K562 (cell line): ENCODE data around the gene NUP98.

Experiments
- CBFB ChIP-seq: sonication (generic); formaldehyde crosslinking; IDR thresholded peaks from 2 replicates; pipeline ENCODE4 v1.4.0; 2020; ENCODE audit warnings: mild to moderate bottlenecking, missing genetic modification reagents
- GABPA ChIP-seq: fragments of 200-800 bp; sonication (Bioruptor generic); conservative IDR thresholded peaks from 2 replicates; pipeline ENCODE4 v1.6.1; 2016; ENCODE audit warnings: low read depth, missing genetic modification characterization, missing compliant biosample characterization
- KDM5B ChIP-seq: fragments of 200-600 bp; sonication (generic); IDR thresholded peaks from 2 replicates; pipeline ENCODE4 v1.6.1; 2012; ENCODE audit warnings: low read depth, mild to moderate bottlenecking, moderate library complexity, low read length, control low read depth, inconsistent platforms; ENCODE audit not compliant: insufficient replicate concordance
- MTF1 ChIP-seq: fragments of 250-450 bp; sonication (Bioruptor Pico); IDR thresholded peaks from 2 replicates; pipeline ENCODE4 v1.9.0; 2021; ENCODE audit warnings: moderate library complexity, mild to moderate bottlenecking, inconsistent platforms, borderline replicate concordance
- POLR2A ChIP-seq: fragments of 450-650 bp; conservative IDR thresholded peaks from 2 replicates; pipeline ENCODE4 v1.6.1; 2016
- SRF ChIP-seq, 2 experiments: fragments of 250-450, 450-650 bp in 1 of 2; sonication (Bioruptor Pico) in 1 of 2; sonication (generic) in 1 of 2; formaldehyde crosslinking; IDR thresholded peaks; 2 replicates each; pipeline versions ENCODE4 v1.5.0 to v1.5.1; 2020 to 2022; ENCODE audit warnings: mild to moderate bottlenecking in 1 of 2, missing genetic modification reagents in 1 of 2
- TARDBP ChIP-seq: fragments of 450-650 bp; IDR thresholded peaks from 2 replicates; pipeline ENCODE4 v1.6.1; 2016
- TCF7L2 ChIP-seq: fragments of 150-350 bp; IDR thresholded peaks from 2 replicates; pipeline ENCODE4 v1.6.1; 2016; ENCODE audit warnings: low read depth, mild to moderate bottlenecking, low read length, moderate library complexity
- ZNF133 ChIP-seq: fragments of 250-450 bp; sonication (Bioruptor Pico); IDR thresholded peaks from 2 replicates; pipeline ENCODE4 v1.4.0; 2020; ENCODE audit warnings: mild to moderate bottlenecking
- TF ChIP-seq, protein P1 (sequence below): fragments of 450-650 bp; conservative IDR thresholded peaks from 2 replicates; pipeline ENCODE4 v1.6.1; 2016; ENCODE audit warnings: missing genetic modification characterization, low read depth, mild to moderate bottlenecking, missing compliant biosample characterization, moderate library complexity
- TF ChIP-seq, protein P2 (sequence below): sonication (generic); formaldehyde crosslinking; IDR thresholded peaks from 2 replicates; pipeline ENCODE4 v1.9.0; 2022; ENCODE audit warnings: mild to moderate bottlenecking, missing genetic modification reagents
- TF ChIP-seq, protein P3 (sequence below), 3 experiments: IDR thresholded peaks in 2 of 3; conservative IDR thresholded peaks in 1 of 3; 2 replicates each; pipeline ENCODE4 v1.5.1; 2011 to 2012; ENCODE audit warnings: low read length in 3 of 3, mild to moderate bottlenecking in 3 of 3, control low read depth in 2 of 3, improper control_type of control experiment in 1 of 3, inconsistent platforms in 1 of 3, low read depth in 1 of 3, mixed read lengths in 1 of 3, moderate library complexity in 1 of 3; ENCODE audit not compliant: insufficient read depth in 2 of 3

DNA sequence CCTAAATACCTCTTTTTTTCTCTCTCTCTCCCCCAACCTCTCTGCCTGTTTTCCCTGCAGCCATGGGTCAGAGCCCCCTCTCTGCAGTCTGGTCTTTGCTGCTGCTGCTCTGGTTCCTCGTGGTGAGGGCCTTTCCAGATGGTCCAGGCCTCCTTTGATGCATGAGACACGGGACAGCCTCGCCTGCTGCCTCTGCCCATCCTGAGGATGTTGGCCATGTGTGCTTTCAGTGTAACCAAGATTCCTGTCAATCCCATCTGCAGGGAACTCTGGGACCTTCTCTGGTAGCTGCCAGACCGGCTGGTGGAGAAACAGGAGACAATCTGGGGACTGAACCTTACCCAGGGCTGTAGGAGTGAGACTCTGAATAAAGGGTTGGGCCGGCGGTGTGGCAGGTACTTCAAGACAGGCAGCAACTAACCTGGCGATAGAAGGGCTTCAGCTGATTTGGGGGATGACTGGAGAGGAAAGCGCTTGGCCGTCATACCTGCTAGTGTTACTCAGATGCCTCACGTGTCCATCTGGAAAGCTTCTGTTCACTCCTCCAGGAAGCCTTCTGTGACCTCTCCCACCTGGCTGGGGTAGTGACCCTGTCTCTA, 133.2 kb downstream of the NUP98 start:
- TF ChIP-seq MTF1 (CRISPR knock-in tag) (no peak), POLR2A (no peak), TARDBP (no peak), SRF (CRISPR knock-in tag; IDR thresholded peaks at IDR 0.05) (no peak), CBFB (no peak), KDM5B (no peak), ZNF133 (CRISPR knock-in tag) (no peak), GABPA (no peak), TCF7L2 (no peak)
- TF ChIP-seq, protein P1, sequence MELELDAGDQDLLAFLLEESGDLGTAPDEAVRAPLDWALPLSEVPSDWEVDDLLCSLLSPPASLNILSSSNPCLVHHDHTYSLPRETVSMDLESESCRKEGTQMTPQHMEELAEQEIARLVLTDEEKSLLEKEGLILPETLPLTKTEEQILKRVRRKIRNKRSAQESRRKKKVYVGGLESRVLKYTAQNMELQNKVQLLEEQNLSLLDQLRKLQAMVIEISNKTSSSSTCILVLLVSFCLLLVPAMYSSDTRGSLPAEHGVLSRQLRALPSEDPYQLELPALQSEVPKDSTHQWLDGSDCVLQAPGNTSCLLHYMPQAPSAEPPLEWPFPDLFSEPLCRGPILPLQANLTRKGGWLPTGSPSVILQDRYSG (tag): no peak
- TF ChIP-seq, protein P2, sequence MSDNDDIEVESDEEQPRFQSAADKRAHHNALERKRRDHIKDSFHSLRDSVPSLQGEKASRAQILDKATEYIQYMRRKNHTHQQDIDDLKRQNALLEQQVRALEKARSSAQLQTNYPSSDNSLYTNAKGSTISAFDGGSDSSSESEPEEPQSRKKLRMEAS (CRISPR knock-in tag): no peak
- TF ChIP-seq, protein P3, sequence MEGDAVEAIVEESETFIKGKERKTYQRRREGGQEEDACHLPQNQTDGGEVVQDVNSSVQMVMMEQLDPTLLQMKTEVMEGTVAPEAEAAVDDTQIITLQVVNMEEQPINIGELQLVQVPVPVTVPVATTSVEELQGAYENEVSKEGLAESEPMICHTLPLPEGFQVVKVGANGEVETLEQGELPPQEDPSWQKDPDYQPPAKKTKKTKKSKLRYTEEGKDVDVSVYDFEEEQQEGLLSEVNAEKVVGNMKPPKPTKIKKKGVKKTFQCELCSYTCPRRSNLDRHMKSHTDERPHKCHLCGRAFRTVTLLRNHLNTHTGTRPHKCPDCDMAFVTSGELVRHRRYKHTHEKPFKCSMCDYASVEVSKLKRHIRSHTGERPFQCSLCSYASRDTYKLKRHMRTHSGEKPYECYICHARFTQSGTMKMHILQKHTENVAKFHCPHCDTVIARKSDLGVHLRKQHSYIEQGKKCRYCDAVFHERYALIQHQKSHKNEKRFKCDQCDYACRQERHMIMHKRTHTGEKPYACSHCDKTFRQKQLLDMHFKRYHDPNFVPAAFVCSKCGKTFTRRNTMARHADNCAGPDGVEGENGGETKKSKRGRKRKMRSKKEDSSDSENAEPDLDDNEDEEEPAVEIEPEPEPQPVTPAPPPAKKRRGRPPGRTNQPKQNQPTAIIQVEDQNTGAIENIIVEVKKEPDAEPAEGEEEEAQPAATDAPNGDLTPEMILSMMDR (IDR thresholded peaks at IDR 0.05 in 2 of 3, conservative IDR thresholded peaks at IDR 0.05 in 1 of 3; ENCODE audit: insufficient read depth in 2 of 3, low read depth in 1 of 3, low read length in 3 of 3): no peak
